AG09309 (cell line): ENCODE results near the gene NYNRIN.

Experiments
- DNase-seq: peaks from one replicate; pipeline ENCODE4 v3.0.0-alpha.2; 2010; ENCODE audit warnings: low read depth
- H3K4me3 ChIP-seq: 2 replicates; pipeline ENCODE4 v1.5.1; 2011; ENCODE audit warnings: mild to moderate bottlenecking, low read depth, low read length, moderate library complexity; ENCODE audit not compliant: control insufficient read depth
- CTCF ChIP-seq: IDR thresholded peaks from 2 replicates; pipeline ENCODE4 v1.5.1; 2011; ENCODE audit warnings: mild to moderate bottlenecking, low read depth, low read length, inconsistent platforms; ENCODE audit not compliant: insufficient read depth, control insufficient read depth; ENCODE audit errors: missing control alignments

NYNRIN gene

GRCh38 chr14:24401810-24402702 is 3.3 kb downstream of the NYNRIN start:
- TF ChIP-seq CTCF, result no peak
- no peak for DNase-seq
- H3K4me3 ChIP-seq, result no peak overlapping the region

GRCh38 chr14:24403294-24403998 is 4.6 kb downstream of the NYNRIN start:
- TF ChIP-seq CTCF, result no peak
- no peak for DNase-seq

GRCh38 chr14:24404814-24405213 is 6.0 kb downstream of the NYNRIN start:
- no peak overlapping the region for H3K4me3 ChIP-seq
- DNase-seq, result no peak
- TF ChIP-seq CTCF, result no peak

More at GRCh38 chr14:24403294-24403998, 4.6 kb downstream of the NYNRIN start:
- no peak overlapping the region for H3K4me3 ChIP-seq

GRCh38 chr14:24406416-24406815 is 7.6 kb downstream of the NYNRIN start:
- DNase-seq, result no peak
- H3K4me3 ChIP-seq, result no peak overlapping the region
- TF ChIP-seq CTCF, result no peak

- no peak overlapping the region for H3K4me3 ChIP-seq
- no peak for TF ChIP-seq CTCF
- DNase-seq, result no peak
These were observed 9.0 kb downstream of the NYNRIN start for GRCh38 chr14:24407608-24408325.

GRCh38 chr14:24408764-24409163 is 10.0 kb downstream of the NYNRIN start:
- DNase-seq, result no peak
- no peak for TF ChIP-seq CTCF
- no peak overlapping the region for H3K4me3 ChIP-seq
